Caki2 (cell line): ENCODE results near the gene LAMB4. TPM values are rescaled to one million over a fixed set of nuclear protein-coding genes. Genes with fewer than 3 reads are reported as not detected.

Source experiments
- DNase-seq: peaks from one replicate; pipeline ENCODE4 v3.0.0-alpha.2; 2015; ENCODE audit warnings: low read depth
- in situ Hi-C: cut with HindIII; loops from 2 replicates; pipeline ENCODE4 v1.10.0; 2016; ENCODE audit warnings: low sequenced_read_pairs, low pct_unique_long_range_greater_than_20kb, mixed read lengths
- total RNA-seq: library from RNA; depleted of rRNA; stranded (reverse); fragments of >200 nt; shearing (Covaris generic); gene quantifications from 2 replicates; pipeline ENCODE4 v1.2.3, GENCODE V29; 2014; ENCODE audit warnings: low replicate concordance

The LAMB4 gene
- total RNA-seq, 1 experiment from 2014 or later, result 0.54 TPM

- in situ Hi-C loops, result no loop called here
- DNase-seq, result no peak
Measured at GRCh38 chr7:107996072-107996882, 133.9 kb downstream of the LAMB4 start.

GRCh38 chr7:107995184-107996071, 134.7 kb downstream of the LAMB4 start:
- in situ Hi-C loops, result no loop called here
- peak; percentile 82 for DNase-seq

GRCh38 chr7:107994421-107995030, 135.6 kb downstream of the LAMB4 start:
- in situ Hi-C loops, result no loop called here
- no peak for DNase-seq

GRCh38 chr7:107993891-107994291, 136.3 kb downstream of the LAMB4 start:
- no peak for DNase-seq
- in situ Hi-C loops, result no loop called here

DNA sequence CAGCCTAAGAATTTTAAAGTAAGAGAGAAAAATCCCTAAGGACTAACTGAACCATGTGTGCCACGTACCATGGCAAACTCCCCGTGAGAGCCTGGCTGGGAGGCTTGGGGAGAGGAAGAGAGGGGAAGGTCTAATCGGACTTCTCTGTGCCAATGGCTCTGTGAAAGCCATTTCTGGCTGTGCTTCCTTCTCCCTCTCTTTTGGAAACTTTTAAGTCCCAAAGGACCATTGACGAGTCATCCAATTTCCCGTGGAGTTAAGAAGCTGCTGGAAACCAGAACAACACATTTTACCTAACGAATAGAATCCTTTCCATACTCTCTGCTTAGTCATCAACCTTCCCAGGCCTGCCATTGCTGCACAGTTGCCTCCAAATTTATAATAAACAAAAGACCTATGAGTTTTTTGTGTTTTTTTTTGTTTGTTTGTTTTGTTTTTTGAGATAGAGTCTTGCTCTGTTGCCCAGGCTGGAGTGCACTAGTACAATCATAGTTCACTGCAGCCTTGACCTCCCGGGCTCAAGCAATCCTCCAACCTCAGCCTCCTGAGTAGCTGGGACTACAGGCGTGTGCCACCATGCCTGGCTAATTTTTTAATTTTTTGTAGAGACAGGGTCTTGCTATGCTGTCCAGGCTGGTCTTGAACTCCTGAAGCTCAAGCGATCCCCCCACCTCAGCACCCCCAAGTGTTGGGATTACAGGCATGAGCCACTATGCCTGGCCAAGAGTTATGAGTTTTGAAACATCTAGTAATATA, 140.4 kb downstream of the LAMB4 start:
- peak; percentile 33 for DNase-seq
- in situ Hi-C loops, result no loop called here

DNA sequence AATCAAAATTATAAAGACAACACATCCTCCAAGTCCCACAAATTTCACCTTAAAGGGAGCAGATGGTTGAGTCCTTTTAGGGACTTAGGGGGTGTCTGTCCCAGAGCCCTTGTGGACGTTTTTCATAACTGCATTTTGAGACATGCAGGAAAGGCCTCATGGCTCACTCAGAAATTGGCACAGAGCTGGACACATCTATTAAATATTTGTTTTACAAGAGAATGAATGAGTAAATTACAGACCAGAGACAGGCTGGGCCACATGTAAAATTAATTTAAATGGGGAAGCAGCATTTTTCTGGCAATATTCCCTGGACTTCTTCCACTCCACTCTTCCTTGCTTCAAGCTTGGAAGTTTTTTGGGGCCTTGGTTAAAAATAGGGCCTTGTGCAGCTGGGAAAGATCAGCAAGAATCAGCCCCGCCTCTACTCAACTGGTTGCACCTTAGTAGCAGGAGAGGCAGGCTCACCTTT, 147.2 kb downstream of the LAMB4 start:
- no peak for DNase-seq
- in situ Hi-C loops, result no loop called here

GRCh38 chr7:107982042-107982840, 147.9 kb downstream of the LAMB4 start:
- DNase-seq, result no peak
- in situ Hi-C loops, result no loop called here

GRCh38 chr7:107981466-107981865, 148.7 kb downstream of the LAMB4 start:
- in situ Hi-C loops, result no loop called here

DNA sequence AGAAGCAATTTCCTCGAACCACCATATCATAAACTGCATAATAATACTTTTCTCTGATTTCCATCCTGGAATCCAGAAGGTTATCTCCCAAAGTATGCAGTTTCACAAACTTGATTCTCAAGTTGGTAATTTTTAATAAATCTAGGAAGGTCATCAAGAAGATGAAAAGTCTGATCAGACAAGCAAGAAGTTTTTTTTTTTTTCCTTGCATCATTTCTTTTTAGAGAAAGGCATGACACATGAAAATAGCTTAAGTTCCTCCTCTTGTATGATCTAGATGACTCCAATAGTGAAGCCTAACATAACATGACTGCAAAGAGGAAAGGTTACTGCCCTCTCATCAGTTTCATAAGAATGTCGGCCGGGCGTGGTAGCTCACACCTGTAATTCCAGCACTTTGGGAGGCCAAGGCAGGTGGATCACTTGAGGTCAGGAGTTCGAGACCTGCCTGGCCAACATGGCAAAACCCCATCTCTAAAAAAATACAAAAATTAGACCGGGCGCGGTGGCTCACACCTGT, 149.4 kb downstream of the LAMB4 start:
- in situ Hi-C loops, result no loop called here
- DNase-seq, result no peak

More at GRCh38 chr7:107981466-107981865, 148.7 kb downstream of the LAMB4 start:
- no peak for DNase-seq

DNA sequence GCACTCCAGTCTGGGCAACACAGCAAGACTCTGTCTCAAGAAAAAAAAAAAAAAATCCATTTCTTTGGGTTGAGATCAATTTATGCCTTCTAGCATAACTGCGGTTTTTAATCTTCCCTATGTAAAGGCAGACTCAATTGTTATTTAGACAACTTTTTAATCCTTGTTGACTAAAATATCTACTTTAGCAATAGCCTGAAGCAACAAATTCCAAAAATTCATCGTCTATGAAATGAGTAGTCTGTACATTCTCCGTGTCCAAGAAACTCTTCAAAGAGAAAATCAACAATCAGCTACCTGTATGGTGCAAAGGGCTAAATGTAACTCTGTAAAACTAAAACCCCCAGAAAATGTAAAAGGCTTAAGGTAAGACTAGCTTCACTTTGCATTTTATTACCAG, 150.0 kb downstream of the LAMB4 start:
- DNase-seq, result no peak
- in situ Hi-C loops, result no loop called here

DNA sequence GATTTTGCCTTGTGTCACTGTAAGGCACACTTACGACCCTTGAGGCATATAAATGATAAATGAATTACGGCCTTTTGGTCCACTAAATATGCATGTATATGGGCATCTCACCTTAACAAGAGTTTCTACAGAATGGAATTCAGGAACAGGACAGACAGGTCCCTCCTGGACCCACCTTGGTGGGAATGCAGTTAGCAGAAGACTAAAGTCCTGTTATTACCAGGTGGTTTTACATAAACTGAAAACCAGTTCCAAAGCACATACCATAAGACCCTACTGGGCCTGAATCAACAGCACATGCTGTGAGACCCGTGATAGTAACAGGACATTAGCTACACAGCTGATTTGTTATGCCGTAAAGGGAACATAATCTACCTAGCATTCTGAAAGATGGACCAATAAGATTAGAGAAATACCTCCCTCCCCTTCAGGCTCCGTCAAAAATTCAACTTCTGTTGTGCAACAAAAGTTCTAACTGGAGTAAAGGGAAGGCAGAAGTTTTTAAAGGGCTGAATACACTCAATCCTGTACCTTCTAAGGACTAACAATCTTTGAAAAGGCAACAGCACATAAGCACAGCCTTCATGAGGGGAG, 151.2 kb downstream of the LAMB4 start:
- DNase-seq, result no peak
- in situ Hi-C loops, result no loop called here

DNA sequence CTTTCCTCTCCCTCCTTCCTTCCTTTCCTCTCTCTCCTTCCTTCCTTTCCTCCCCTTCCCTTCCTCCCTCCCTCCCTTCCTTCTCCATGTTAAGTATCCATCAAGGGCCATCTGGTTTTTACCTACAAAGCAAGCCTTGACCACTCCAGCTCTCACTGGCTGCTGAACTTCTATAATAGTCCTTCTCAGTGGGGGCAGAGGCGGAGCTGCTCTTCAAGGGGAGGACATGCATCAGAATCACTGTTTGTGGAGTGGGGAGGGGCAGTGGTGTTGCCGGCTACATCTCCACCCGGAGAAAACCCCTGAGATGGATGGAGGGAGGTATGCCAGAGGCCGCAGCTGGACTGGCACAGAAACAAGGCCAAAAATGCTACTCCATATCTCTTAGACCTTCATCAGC, 153.1 kb downstream of the LAMB4 start:
- in situ Hi-C loops, result no loop called here
- DNase-seq, result no peak

GRCh38 chr7:107976620-107977019, 153.5 kb downstream of the LAMB4 start:
- in situ Hi-C loops, result no loop called here

DNA sequence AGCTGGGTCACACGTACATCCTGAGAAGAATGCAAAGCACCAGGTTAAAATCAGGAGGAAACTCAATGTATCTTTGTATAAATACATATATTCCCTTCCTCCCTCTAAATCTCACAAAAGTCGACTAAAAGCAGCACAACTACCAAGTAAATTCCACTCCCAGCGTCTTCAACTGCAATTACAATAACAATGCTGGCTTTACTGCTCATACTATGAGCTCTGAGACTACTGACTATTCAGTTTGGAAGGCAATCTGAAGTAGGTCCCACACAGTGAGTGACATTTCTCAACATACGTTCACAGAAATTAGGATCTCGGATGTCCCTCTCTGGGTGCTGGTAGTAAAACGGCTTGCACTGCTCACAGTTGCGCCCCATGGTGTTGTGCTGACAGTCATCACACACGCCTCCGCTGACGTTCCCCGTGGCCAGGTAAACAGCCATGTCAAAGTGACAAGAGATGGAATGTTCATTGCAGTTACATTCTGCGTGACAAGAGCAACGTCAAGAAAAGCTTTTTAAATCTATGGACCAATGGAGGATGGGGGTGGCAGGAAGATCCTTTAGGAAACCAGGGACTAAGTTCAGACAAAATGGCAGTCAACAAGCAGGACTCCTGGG, 154.7 kb downstream of the LAMB4 start:
- no peak for DNase-seq
- in situ Hi-C loops, result no loop called here

More at GRCh38 chr7:107976620-107977019, 153.5 kb downstream of the LAMB4 start:
- DNase-seq, result no peak

DNA sequence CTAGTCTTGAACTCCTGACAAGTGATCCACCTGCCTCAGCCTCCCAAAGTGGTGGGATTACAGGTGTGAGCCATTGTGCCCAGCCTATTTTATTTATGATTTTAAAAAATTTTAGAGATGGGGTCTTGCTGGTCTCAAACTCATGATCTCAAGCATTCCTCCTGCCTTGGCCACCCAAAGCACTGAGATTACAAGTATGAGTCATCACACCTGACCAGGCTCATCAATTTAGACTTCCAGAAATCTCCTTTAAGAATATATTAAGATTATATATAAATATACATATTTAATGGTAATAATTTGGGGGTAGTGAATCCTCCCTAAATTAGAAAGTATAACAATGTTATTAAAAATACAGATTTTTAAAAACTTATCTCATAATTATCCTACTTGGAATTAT, 156.3 kb downstream of the LAMB4 start:
- no peak for DNase-seq
- in situ Hi-C loops, result no loop called here
